ENCODE measurements around the gene GOLIM4. TPM values are rescaled to one million over a fixed set of nuclear protein-coding genes. Genes with fewer than 3 reads are reported as not detected.

Gene GOLIM4
- polyA plus RNA-seq, 2 of the 4 experiments (the other 2 are of a cell fraction) = 22.4 to 23.6 TPM

GRCh38 chr3:167973046-167973445 is 122.7 kb downstream of the GOLIM4 start:
- no peak for TF ChIP-seq RCOR1 (IDR thresholded peaks at IDR 0.05; ENCODE audit: low read depth, low read length)
- no peak for TF ChIP-seq E2F6 (IDR thresholded peaks at IDR 0.05; ENCODE audit: borderline replicate concordance, low read depth)
- no peak for TF ChIP-seq USF2 (IDR thresholded peaks at IDR 0.05)
- no peak for TF ChIP-seq BHLHE40 (IDR thresholded peaks at IDR 0.05; ENCODE audit: low read depth, low read length)
- no peak for TF ChIP-seq ESRRA (IDR thresholded peaks at IDR 0.05; ENCODE audit: borderline replicate concordance, low read length)
- no peak for TF ChIP-seq JUNB (IDR thresholded peaks at IDR 0.05)
- TF ChIP-seq SMC3 (IDR thresholded peaks at IDR 0.05) = no peak
- no peak for TF ChIP-seq PBX3 (IDR thresholded peaks at IDR 0.05)
- no peak for TF ChIP-seq POLR2AphosphoS2 (conservative IDR thresholded peaks at IDR 0.05; ENCODE audit: low read length)
- TF ChIP-seq EHMT2 (IDR thresholded peaks at IDR 0.05; ENCODE audit: low read depth) = no peak
- TF ChIP-seq RARB (CRISPR knock-in tag; IDR thresholded peaks at IDR 0.05) = no peak
- no peak for TF ChIP-seq ZNF302 (CRISPR knock-in tag; IDR thresholded peaks at IDR 0.05)
- TF ChIP-seq KDM1A (IDR thresholded peaks at IDR 0.05; ENCODE audit: low read depth) = no peak
- TF ChIP-seq HOXB13 (CRISPR knock-in tag; IDR thresholded peaks at IDR 0.05; ENCODE audit: low read depth) = no peak
- no peak for TF ChIP-seq HMGXB4 (CRISPR knock-in tag; IDR thresholded peaks at IDR 0.05; ENCODE audit: borderline replicate concordance)
- TF ChIP-seq MAZ (IDR thresholded peaks at IDR 0.05; ENCODE audit: borderline replicate concordance, low read depth, low read length) = no peak
- no peak overlapping the region for H3K4me3 ChIP-seq
- FAIRE-seq = no peak
- DNase-seq (ENCODE audit: low read depth in 1 of 2, low spot score in 1 of 2) = no peak
- 43% methylated on average over 2 of the region's 2 CpGs for WGBS (ENCODE audit: missing lambda C conversion rate)
- no peak overlapping the region for H3K4me2 ChIP-seq
- no peak overlapping the region for H3K27ac ChIP-seq
- no peak for ATAC-seq
- no peaks in the 10 kb centered on the region for H3K4me1 ChIP-seq
- no peaks in the 10 kb centered on the region for H3K9me3 ChIP-seq
- CTCF ChIA-PET = no interaction called here
- POLR2A ChIA-PET = no interaction called here

- no peak overlapping the region for H3K4me2 ChIP-seq
- no peak overlapping the region for H3K4me3 ChIP-seq
- CTCF ChIA-PET = interaction anchor here (0.6 kb wide), 1 partner anchor 132 kb away, joined by 3 read pairs; no protein-coding TSS in a partner anchor
- no peaks in the 10 kb centered on the region for H3K4me1 ChIP-seq
- WGBS (ENCODE audit: missing lambda C conversion rate) = 41% methylated on average over 3 of the region's 3 CpGs
- POLR2A ChIA-PET = no interaction called here
- DNase-seq (ENCODE audit: low read depth in 1 of 2, low spot score in 1 of 2) (no peak), FAIRE-seq (no peak), ATAC-seq (no peak)
- no peaks in the 10 kb centered on the region for H3K9me3 ChIP-seq
- TF ChIP-seq KDM5A (IDR thresholded peaks at IDR 0.05) (no peak), FOSL2 (IDR thresholded peaks at IDR 0.05) (no peak), FOSL2 (CRISPR knock-in tag; IDR thresholded peaks at IDR 0.05) (no peak), NPAS2 (CRISPR knock-in tag; IDR thresholded peaks at IDR 0.05; ENCODE audit: borderline replicate concordance) (no peak), ATOH8 (CRISPR knock-in tag; IDR thresholded peaks at IDR 0.05; ENCODE audit: low read depth) (no peak), PBX3 (IDR thresholded peaks at IDR 0.05) (no peak), TP53 (CRISPR knock-in tag; IDR thresholded peaks at IDR 0.05) (no peak)
- H3K27ac ChIP-seq = no peak overlapping the region
Measured at GRCh38 chr3:167972502-167972901, 123.2 kb downstream of the GOLIM4 start.

Measured in A549 (cell line).